Natural killer cell (primary cell): ENCODE measurements around the gene ACTG1. TPM values are rescaled to one million over a fixed set of nuclear protein-coding genes. Genes with fewer than 3 reads are reported as not detected.

ENCODE experiments used
- ATAC-seq, 3 donors: fragments of 150-1000 bp in 2 of 3; fragments of 200-7000 bp in 1 of 3; cut with Tn5 transposase; 1 replicate in 1 of 3; 2 replicates in 2 of 3; pipeline ENCODE4 v1.10.0; 2021; ENCODE audit warnings: mild to moderate bottlenecking in 2 of 3, moderate library complexity in 2 of 3
- DNase-seq, 2 donors: peaks; one replicate each; pipeline versions ENCODE4 v3.0.0 to v3.0.0-alpha.2; 2013 to 2021; ENCODE audit warnings: mixed read lengths in 1 of 2
- H3K27ac ChIP-seq: one replicate; pipeline ENCODE4 v1.5.1; 2013; ENCODE audit warnings: mild to moderate bottlenecking, low read length
- H3K27me3 ChIP-seq: one replicate; pipeline ENCODE4 v1.6.1; 2013; ENCODE audit warnings: low read length; ENCODE audit not compliant: control insufficient read depth, insufficient read depth
- H3K36me3 ChIP-seq: one replicate; pipeline ENCODE4 v1.6.1; 2013; ENCODE audit warnings: low read length; ENCODE audit not compliant: control insufficient read depth, insufficient read depth
- H3K4me1 ChIP-seq: one replicate; pipeline ENCODE4 v1.6.1; 2013; ENCODE audit warnings: low read length; ENCODE audit not compliant: control insufficient read depth, insufficient read depth
- H3K4me3 ChIP-seq: one replicate; pipeline ENCODE4 v1.5.1; 2013; ENCODE audit warnings: low read length
- H3K9me3 ChIP-seq: one replicate; pipeline ENCODE4 v1.6.1; 2013; ENCODE audit warnings: low read length; ENCODE audit not compliant: control insufficient read depth, insufficient read depth
- H3K27ac Mint-ChIP-seq, 2 donors: one replicate each; pipeline ENCODE4 v1.8.0; 2022; ENCODE audit warnings: mild to moderate bottlenecking in 2 of 2, mixed read lengths in 2 of 2, moderate library complexity in 1 of 2
- H3K27me3 Mint-ChIP-seq, 2 donors: one replicate each; pipeline ENCODE4 v1.8.0; 2022; ENCODE audit warnings: low read depth in 2 of 2, mixed read lengths in 2 of 2
- H3K36me3 Mint-ChIP-seq: one replicate; pipeline ENCODE4 v1.8.0; 2022; ENCODE audit warnings: mixed read lengths
- H3K4me1 Mint-ChIP-seq, 2 donors: one replicate each; pipeline ENCODE4 v1.8.0; 2022; ENCODE audit warnings: mixed read lengths in 2 of 2
- H3K4me3 Mint-ChIP-seq: one replicate; pipeline ENCODE4 v1.8.0; 2022; ENCODE audit warnings: mild to moderate bottlenecking, moderate library complexity, mixed read lengths
- H3K9me3 Mint-ChIP-seq, 2 donors: one replicate each; pipeline ENCODE4 v1.8.0; 2022; ENCODE audit warnings: mixed read lengths in 2 of 2
- CTCF ChIP-seq: fragments of 200-600 bp; IDR thresholded peaks from one replicate; pipeline ENCODE4 v1.8.0; 2022; ENCODE audit warnings: antibody characterized with exemption
- WGBS: methylation state at CpG from one replicate; pipeline ENCODE4 v1.1.7; 2013; ENCODE audit warnings: missing lambda C conversion rate; ENCODE audit not compliant: insufficient coverage; 5-methylcytosine and 5-hydroxymethylcytosine counted together
- intact Hi-C: fragments of 100-400 bp; cut with micrococcal nuclease; formaldehyde crosslinking; loops from one replicate; pipeline ENCODE4 v1.14.2; 2022
- total RNA-seq, 4 donors: library from RNA; stranded (reverse); fragments of 120-200 nt in 1 of 4; gene quantifications; one replicate each; pipeline versions ENCODE4 v1.2.3 to v1.2.4, GENCODE V29; 2013 to 2022

The ACTG1 gene
- total RNA-seq, 3 donors from 2014 or later (not counting 1 experiment from before 2014, with no cell fraction given): 1,401 to 1,901 (median 1,735) TPM

GRCh38 chr17:81556175-81556691, 43.6 kb upstream of the ACTG1 start:
- ATAC-seq (no peak), DNase-seq (no peak)
- Histone ChIP-seq H3K9me3 (no peaks in the 10 kb centered on the region), H3K4me1 (peaks cover 22% of the 10 kb centered on the region), H3K4me3 (no peak overlapping the region), H3K36me3 (peaks cover 19% of the 10 kb centered on the region), H3K27ac (no peak overlapping the region), H3K27me3 (no peaks in the 10 kb centered on the region)
- peaks cover 21 to 23% of the 10 kb centered on the region in 2 donors for H3K4me1 Mint-ChIP-seq
- no peaks in the 10 kb centered on the region for H3K36me3 Mint-ChIP-seq
- H3K9me3 Mint-ChIP-seq: no peaks in the 10 kb centered on the region
- H3K4me3 Mint-ChIP-seq: no peak overlapping the region
- no peak overlapping the region for H3K27ac Mint-ChIP-seq
- H3K27me3 Mint-ChIP-seq: no peaks in the 10 kb centered on the region
- no peak for TF ChIP-seq CTCF
- intact Hi-C loops: no loop called here
- 92% methylated on average over 9 of the region's 9 CpGs for WGBS

- intact Hi-C loops: loop anchor here (2.0 kb wide), 1 partner anchor 35 kb away; no protein-coding TSS in a partner anchor
- Histone ChIP-seq H3K36me3 (peaks cover 14% of the 10 kb centered on the region), H3K9me3 (no peaks in the 10 kb centered on the region), H3K4me1 (peaks cover 30% of the 10 kb centered on the region), H3K4me3 (peak overlapping the region; percentile 78), H3K27ac (peak overlapping the region; percentile 50), H3K27me3 (no peaks in the 10 kb centered on the region)
- no peaks in the 10 kb centered on the region for H3K36me3 Mint-ChIP-seq
- DNase-seq (no peak), ATAC-seq (peak in 1 of 3 donors; percentile 7)
- no peaks in the 10 kb centered on the region for H3K9me3 Mint-ChIP-seq
- H3K27me3 Mint-ChIP-seq: no peaks in the 10 kb centered on the region
- H3K4me1 Mint-ChIP-seq: peaks cover 24 to 32% of the 10 kb centered on the region in 2 donors
- 20% methylated on average over 24 of the region's 24 CpGs for WGBS
- TF ChIP-seq CTCF: no peak
- H3K27ac Mint-ChIP-seq: peak overlapping the region; percentile 85 to 87
- peak overlapping the region; percentile 93 for H3K4me3 Mint-ChIP-seq
Observed at GRCh38 chr17:81553616-81554181, 41.1 kb upstream of the ACTG1 start.

DNA sequence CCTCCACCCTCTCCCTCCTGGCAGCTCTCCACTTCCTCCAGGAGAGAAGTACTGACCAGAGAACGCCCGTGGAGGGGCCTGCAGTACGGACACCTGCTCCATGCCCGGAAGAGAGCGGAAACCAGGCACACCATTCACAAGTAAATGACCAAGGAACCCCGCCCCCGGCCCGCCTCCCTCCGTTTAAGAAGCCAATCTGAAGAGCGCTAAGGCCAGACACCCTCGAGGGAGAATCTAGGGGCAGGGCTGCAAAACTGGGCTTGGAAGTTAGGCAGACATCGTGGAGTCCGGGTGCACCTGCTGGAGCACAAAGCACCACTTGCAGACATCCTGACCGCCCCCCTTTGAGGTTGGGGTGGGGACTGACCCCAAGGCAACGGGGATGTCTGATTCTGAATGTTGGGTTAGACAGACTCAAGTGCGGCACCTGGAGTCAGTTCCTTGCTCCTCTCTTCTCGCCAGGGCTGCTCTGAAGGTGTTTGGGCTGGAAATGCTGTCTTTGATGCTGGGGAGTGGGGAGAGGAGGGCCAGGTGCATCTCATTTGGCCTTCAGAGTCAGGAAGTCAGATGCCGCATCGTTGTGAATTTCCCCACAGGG, 40.5 kb upstream of the ACTG1 start:
- peak overlapping the region; percentile 85 to 87 for H3K27ac Mint-ChIP-seq
- peak overlapping the region; percentile 93 for H3K4me3 Mint-ChIP-seq
- TF ChIP-seq CTCF: peak; percentile 21
- 0% methylated on average over 18 of the region's 19 CpGs for WGBS
- H3K4me1 ChIP-seq: peaks cover 30% of the 10 kb centered on the region
- peaks cover 24 to 32% of the 10 kb centered on the region in 2 donors for H3K4me1 Mint-ChIP-seq
- ATAC-seq (peak; percentile 68 to 79 (median 71)), DNase-seq (peak; percentile 55 to 90)
- intact Hi-C loops: loop anchor here (2.0 kb wide), 1 partner anchor 34 kb away; no protein-coding TSS in a partner anchor
- H3K27me3 Mint-ChIP-seq: no peaks in the 10 kb centered on the region
- H3K36me3 Mint-ChIP-seq: no peaks in the 10 kb centered on the region
- peak overlapping the region; percentile 78 for H3K4me3 ChIP-seq
- H3K9me3 ChIP-seq: no peaks in the 10 kb centered on the region
- no peaks in the 10 kb centered on the region for H3K27me3 ChIP-seq
- peak overlapping the region; percentile 57 for H3K27ac ChIP-seq
- peaks cover 12% of the 10 kb centered on the region for H3K36me3 ChIP-seq
- H3K9me3 Mint-ChIP-seq: no peaks in the 10 kb centered on the region
